ENCODE measurements around the gene PARN. TPM values are rescaled to one million over a fixed set of nuclear protein-coding genes. Genes with fewer than 3 reads are reported as not detected.

Gene PARN
- polyA plus RNA-seq, 1 donor from 2014 or later: 22.3 TPM

DNA sequence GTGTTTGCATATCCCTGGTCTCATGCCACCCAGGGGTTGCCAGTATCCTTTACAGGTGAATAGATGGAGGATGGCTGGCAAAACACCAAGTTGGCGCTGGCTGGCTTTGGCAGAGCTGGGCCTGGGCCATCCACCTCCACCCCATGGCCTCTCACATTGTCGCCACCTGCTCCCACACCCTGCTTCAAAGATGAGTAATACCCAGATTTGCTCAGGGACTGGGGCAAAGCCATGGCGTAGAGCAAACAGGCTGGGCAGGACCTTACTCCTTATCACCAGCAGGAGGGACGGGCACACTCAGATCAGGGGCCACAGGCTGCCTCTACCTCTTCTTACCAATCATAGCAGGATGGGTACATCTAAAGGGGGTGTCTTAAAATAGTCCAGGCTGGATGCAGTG is 39.7 kb upstream of the PARN start:
- H2AFZ ChIP-seq (ENCODE audit: low read depth, low read length): no peak overlapping the region
- no peak overlapping the region for H3K4me3 ChIP-seq (ENCODE audit: low read length)
- TF ChIP-seq, protein P1, sequence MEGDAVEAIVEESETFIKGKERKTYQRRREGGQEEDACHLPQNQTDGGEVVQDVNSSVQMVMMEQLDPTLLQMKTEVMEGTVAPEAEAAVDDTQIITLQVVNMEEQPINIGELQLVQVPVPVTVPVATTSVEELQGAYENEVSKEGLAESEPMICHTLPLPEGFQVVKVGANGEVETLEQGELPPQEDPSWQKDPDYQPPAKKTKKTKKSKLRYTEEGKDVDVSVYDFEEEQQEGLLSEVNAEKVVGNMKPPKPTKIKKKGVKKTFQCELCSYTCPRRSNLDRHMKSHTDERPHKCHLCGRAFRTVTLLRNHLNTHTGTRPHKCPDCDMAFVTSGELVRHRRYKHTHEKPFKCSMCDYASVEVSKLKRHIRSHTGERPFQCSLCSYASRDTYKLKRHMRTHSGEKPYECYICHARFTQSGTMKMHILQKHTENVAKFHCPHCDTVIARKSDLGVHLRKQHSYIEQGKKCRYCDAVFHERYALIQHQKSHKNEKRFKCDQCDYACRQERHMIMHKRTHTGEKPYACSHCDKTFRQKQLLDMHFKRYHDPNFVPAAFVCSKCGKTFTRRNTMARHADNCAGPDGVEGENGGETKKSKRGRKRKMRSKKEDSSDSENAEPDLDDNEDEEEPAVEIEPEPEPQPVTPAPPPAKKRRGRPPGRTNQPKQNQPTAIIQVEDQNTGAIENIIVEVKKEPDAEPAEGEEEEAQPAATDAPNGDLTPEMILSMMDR (IDR thresholded peaks at IDR 0.05; ENCODE audit: poor library complexity, severe bottlenecking): no peak
- TF ChIP-seq EZH2 (IDR thresholded peaks at IDR 0.05; ENCODE audit: borderline replicate concordance, insufficient read depth, low read length, poor library complexity, severe bottlenecking) (no peak), RAD21 (conservative IDR thresholded peaks at IDR 0.05) (no peak), EP300 (conservative IDR thresholded peaks at IDR 0.05; ENCODE audit: poor library complexity, severe bottlenecking) (no peak), MXI1 (conservative IDR thresholded peaks at IDR 0.05; ENCODE audit: poor library complexity, severe bottlenecking) (no peak), TAF1 (IDR thresholded peaks at IDR 0.05; ENCODE audit: low read depth) (no peak)
- H3F3A ChIP-seq (ENCODE audit: insufficient read depth, low read length, poor library complexity, severe bottlenecking): no peaks in the 10 kb centered on the region
- no peaks in the 10 kb centered on the region for H3K9me3 ChIP-seq (ENCODE audit: low read length)
- no peak overlapping the region for H3K4me2 ChIP-seq (ENCODE audit: low read length)
- no peaks in the 10 kb centered on the region for H3K9me2 ChIP-seq (ENCODE audit: insufficient read depth, low read length)
- H4K20me1 ChIP-seq (ENCODE audit: insufficient read depth): no peaks in the 10 kb centered on the region
- no peaks in the 10 kb centered on the region for H3K27me3 ChIP-seq (ENCODE audit: insufficient read depth, low read depth, low read length)
- no peak overlapping the region for H3K27ac ChIP-seq (ENCODE audit: low read length)
- no peaks in the 10 kb centered on the region for H3K36me3 ChIP-seq (ENCODE audit: insufficient read depth, low read length)
- no peak overlapping the region for H3K9ac ChIP-seq (ENCODE audit: low read length)
- no peaks in the 10 kb centered on the region for H3K79me2 ChIP-seq (replicated peaks; ENCODE audit: insufficient read depth, low read length)

DNA sequence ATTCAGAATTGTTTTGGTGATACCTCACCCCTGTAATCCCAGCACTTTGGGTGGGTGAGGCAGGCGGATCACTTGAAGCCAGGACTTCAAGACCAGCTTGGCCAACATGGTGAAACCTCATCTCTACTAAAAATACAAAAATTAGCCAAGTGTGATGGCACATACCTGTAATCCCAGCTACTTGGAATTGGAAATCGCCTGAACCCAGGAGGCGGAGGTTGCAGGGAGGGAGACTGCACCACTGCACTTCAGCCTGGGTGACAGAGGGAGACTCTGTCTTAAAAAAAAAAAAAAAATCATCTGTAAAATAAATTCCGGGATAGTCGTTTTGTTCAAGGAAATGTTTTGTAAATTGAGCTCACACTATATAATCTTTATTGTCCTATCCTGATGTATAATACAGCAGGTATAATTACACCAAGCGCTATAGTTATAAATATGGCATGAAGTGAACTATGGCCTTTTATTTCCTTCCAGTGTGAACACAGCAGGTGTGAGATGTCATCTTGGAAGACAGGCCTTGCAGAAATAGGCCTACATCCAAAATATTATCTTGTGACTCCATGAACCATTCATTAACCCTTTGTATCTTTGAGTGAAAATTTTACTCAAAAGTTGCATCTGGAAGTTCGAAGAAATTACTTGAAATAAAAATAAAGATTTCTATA is 38.6 kb upstream of the PARN start:
- no peaks in the 10 kb centered on the region for H3K36me3 ChIP-seq (ENCODE audit: insufficient read depth, low read length)
- TF ChIP-seq SMC3 (conservative IDR thresholded peaks at IDR 0.05; ENCODE audit: poor library complexity): no peak
- no peak overlapping the region for H2AFZ ChIP-seq (ENCODE audit: low read depth, low read length)
- no peaks in the 10 kb centered on the region for H3K9me3 ChIP-seq (ENCODE audit: low read length)
- H3K4me2 ChIP-seq (ENCODE audit: low read length): no peak overlapping the region
- H4K20me1 ChIP-seq (ENCODE audit: insufficient read depth): no peaks in the 10 kb centered on the region
- H3F3A ChIP-seq (ENCODE audit: insufficient read depth, low read length, poor library complexity, severe bottlenecking): no peaks in the 10 kb centered on the region
- H3K9me2 ChIP-seq (ENCODE audit: insufficient read depth, low read length): no peaks in the 10 kb centered on the region
- H3K4me3 ChIP-seq (ENCODE audit: low read length): no peak overlapping the region
- no peak overlapping the region for H3K27ac ChIP-seq (ENCODE audit: low read length)
- H3K27me3 ChIP-seq (ENCODE audit: insufficient read depth, low read depth, low read length): no peaks in the 10 kb centered on the region
- no peak overlapping the region for H3K9ac ChIP-seq (ENCODE audit: low read length)
- no peaks in the 10 kb centered on the region for H3K79me2 ChIP-seq (replicated peaks; ENCODE audit: insufficient read depth, low read length)

DNA sequence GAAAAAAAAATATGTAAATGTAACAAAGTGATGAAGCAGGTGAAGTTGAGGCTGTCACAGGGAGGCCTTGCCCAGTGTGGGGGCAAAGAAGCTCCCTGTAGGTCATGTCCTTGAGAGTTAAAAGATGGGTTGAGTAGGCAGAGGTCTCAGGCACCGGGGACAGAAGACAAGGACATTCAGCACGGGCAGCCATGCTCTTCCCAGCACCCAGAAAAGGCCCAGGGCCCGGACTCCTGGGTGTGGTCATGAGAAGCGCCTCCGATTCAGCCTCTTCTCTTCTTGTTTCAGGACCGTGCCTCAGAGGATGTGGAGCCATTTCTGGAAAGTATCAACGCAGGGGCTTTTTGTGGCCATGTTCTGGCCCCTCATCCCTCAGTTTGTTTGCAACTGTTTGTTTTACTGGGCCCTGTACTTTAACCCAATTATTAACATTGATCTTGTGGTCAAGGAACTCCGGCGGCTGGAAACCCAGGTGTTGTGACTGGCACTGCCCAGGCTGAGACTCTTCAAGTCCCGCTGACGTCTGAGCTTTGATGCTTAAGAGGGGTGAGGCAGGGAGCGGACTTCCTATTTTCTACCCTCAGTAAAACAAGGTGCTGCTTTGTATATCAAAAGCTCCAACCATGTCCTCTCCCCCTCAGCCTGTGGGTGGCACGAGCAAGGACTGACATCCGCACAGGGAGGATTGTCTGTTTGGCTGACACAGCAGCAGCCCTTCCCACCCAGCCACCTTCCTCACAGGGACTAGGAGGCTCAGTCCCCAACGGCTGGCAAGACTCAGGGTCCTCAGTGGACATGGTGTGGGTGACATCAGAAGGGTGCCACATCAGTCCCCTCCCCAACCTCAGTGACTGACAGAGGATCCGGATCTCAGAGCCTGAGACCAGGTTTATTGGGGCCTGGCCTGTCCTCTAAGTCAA is 37.5 kb upstream of the PARN start:
- Histone ChIP-seq H3K9me2 (ENCODE audit: insufficient read depth, low read length) (no peaks in the 10 kb centered on the region), H3K79me2 (replicated peaks; ENCODE audit: insufficient read depth, low read length) (no peaks in the 10 kb centered on the region), H2AFZ (ENCODE audit: low read depth, low read length) (no peak overlapping the region), H3K9ac (ENCODE audit: low read length) (no peak overlapping the region), H3K36me3 (ENCODE audit: insufficient read depth, low read length) (no peaks in the 10 kb centered on the region), H4K20me1 (ENCODE audit: insufficient read depth) (no peaks in the 10 kb centered on the region), H3K4me2 (ENCODE audit: low read length) (no peak overlapping the region), H3K27ac (ENCODE audit: low read length) (no peak overlapping the region), H3K27me3 (ENCODE audit: insufficient read depth, low read depth, low read length) (no peaks in the 10 kb centered on the region), H3F3A (ENCODE audit: insufficient read depth, low read length, poor library complexity, severe bottlenecking) (no peaks in the 10 kb centered on the region), H3K4me3 (ENCODE audit: low read length) (no peak overlapping the region), H3K9me3 (ENCODE audit: low read length) (no peaks in the 10 kb centered on the region)
- TF ChIP-seq SMC3 (conservative IDR thresholded peaks at IDR 0.05; ENCODE audit: poor library complexity) (no peak), EZH2 (IDR thresholded peaks at IDR 0.05; ENCODE audit: borderline replicate concordance, insufficient read depth, low read length, poor library complexity, severe bottlenecking) (no peak)
- TF ChIP-seq, protein P2, sequence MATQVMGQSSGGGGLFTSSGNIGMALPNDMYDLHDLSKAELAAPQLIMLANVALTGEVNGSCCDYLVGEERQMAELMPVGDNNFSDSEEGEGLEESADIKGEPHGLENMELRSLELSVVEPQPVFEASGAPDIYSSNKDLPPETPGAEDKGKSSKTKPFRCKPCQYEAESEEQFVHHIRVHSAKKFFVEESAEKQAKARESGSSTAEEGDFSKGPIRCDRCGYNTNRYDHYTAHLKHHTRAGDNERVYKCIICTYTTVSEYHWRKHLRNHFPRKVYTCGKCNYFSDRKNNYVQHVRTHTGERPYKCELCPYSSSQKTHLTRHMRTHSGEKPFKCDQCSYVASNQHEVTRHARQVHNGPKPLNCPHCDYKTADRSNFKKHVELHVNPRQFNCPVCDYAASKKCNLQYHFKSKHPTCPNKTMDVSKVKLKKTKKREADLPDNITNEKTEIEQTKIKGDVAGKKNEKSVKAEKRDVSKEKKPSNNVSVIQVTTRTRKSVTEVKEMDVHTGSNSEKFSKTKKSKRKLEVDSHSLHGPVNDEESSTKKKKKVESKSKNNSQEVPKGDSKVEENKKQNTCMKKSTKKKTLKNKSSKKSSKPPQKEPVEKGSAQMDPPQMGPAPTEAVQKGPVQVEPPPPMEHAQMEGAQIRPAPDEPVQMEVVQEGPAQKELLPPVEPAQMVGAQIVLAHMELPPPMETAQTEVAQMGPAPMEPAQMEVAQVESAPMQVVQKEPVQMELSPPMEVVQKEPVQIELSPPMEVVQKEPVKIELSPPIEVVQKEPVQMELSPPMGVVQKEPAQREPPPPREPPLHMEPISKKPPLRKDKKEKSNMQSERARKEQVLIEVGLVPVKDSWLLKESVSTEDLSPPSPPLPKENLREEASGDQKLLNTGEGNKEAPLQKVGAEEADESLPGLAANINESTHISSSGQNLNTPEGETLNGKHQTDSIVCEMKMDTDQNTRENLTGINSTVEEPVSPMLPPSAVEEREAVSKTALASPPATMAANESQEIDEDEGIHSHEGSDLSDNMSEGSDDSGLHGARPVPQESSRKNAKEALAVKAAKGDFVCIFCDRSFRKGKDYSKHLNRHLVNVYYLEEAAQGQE (IDR thresholded peaks at IDR 0.05; ENCODE audit: borderline replicate concordance): no peak

Measured in neural cell (in vitro differentiated cells).